K562 (cell line): Measurements from ENCODE around the gene TRPM4. TPM values are rescaled to one million over a fixed set of nuclear protein-coding genes. Genes with fewer than 3 reads are reported as not detected.

Source experiments
- CBX1 ChIP-seq: sonication (generic); IDR thresholded peaks from 2 replicates; pipeline ENCODE4 v1.6.1; 2016; ENCODE audit warnings: antibody characterized with exemption, low read depth, mild to moderate bottlenecking
- CC2D1A ChIP-seq: fragments of 450-650 bp; IDR thresholded peaks from 2 replicates; pipeline ENCODE4 v1.6.1; 2017; ENCODE audit warnings: mild to moderate bottlenecking
- CREB1 ChIP-seq, 2 experiments: sonication (generic) in 1 of 2; formaldehyde crosslinking in 1 of 2; IDR thresholded peaks; 2 replicates each; pipeline versions ENCODE4 v1.6.1 to v1.8.0; 2012 to 2022; ENCODE audit warnings: inconsistent platforms in 1 of 2, mild to moderate bottlenecking in 1 of 2, missing genetic modification reagents in 1 of 2, moderate library complexity in 1 of 2
- E2F5 ChIP-seq: sonication (generic); formaldehyde crosslinking; IDR thresholded peaks from 2 replicates; pipeline ENCODE4 v1.8.0; 2022; ENCODE audit warnings: mild to moderate bottlenecking, missing genetic modification reagents
- EP400 ChIP-seq: fragments of 450-650 bp; IDR thresholded peaks from 2 replicates; pipeline ENCODE4 v1.6.1; 2017; ENCODE audit warnings: antibody characterized with exemption, mild to moderate bottlenecking, moderate library complexity
- FOSL1 ChIP-seq: fragments of 200-800 bp; sonication (Bioruptor generic); conservative IDR thresholded peaks from 2 replicates; pipeline ENCODE4 v1.6.1; 2016; ENCODE audit warnings: missing genetic modification characterization, missing compliant biosample characterization
- HEY1 ChIP-seq: fragments of 250-450 bp; sonication (Bioruptor Pico); IDR thresholded peaks from 2 replicates; pipeline ENCODE4 v1.5.0; 2020; ENCODE audit warnings: mild to moderate bottlenecking, moderate library complexity, borderline replicate concordance
- MCM3 ChIP-seq: fragments of 450-650 bp; IDR thresholded peaks from 2 replicates; pipeline ENCODE4 v1.6.1; 2016
- REST ChIP-seq, 2 experiments: fragments of 450-650 bp; formaldehyde crosslinking in 1 of 2; IDR thresholded peaks; 2 replicates each; pipeline versions ENCODE4 v1.4.0 to v1.6.1; 2014 to 2020; ENCODE audit warnings: mild to moderate bottlenecking in 2 of 2, borderline replicate concordance in 1 of 2, low read depth in 1 of 2
- SFPQ ChIP-seq: fragments of 200-400 bp; formaldehyde crosslinking; IDR thresholded peaks from 2 replicates; pipeline ENCODE4 v1.6.1; 2017; ENCODE audit warnings: mild to moderate bottlenecking, low read depth, low read length, moderate library complexity
- SMAD1 ChIP-seq: fragments of 150-350 bp; IDR thresholded peaks from 2 replicates; pipeline ENCODE4 v1.6.1; 2014; ENCODE audit warnings: low read length, low read depth; ENCODE audit not compliant: partially characterized antibody
- SMAD4 ChIP-seq: fragments of 250-450 bp; sonication (Bioruptor Pico); conservative IDR thresholded peaks from 2 replicates; pipeline ENCODE4 v1.8.0; 2021; ENCODE audit warnings: inconsistent platforms, mild to moderate bottlenecking, moderate library complexity
- TFAP4 ChIP-seq: sonication (generic); formaldehyde crosslinking; IDR thresholded peaks from 2 replicates; pipeline ENCODE4 v1.8.0; 2022; ENCODE audit warnings: missing genetic modification reagents, mild to moderate bottlenecking, moderate library complexity, borderline replicate concordance
- ZNF586 ChIP-seq: fragments of 450-650 bp; formaldehyde crosslinking; conservative IDR thresholded peaks from 2 replicates; pipeline ENCODE4 v1.4.0; 2020; ENCODE audit warnings: mild to moderate bottlenecking, moderate library complexity
- polyA plus RNA-seq, 8 experiments: library from polyadenylated mRNA; depleted of rRNA in 4 of 8; stranded (reverse) in 5 of 8; unstranded in 3 of 8; fragments of >200 nt; fragmentation: Nextera tagmentation in 2 of 8; fragmentation: Illumina TruSeq in 1 of 8; extraction: Ambion mirVana in 2 of 8; extraction: Trizol in 1 of 8; gene quantifications; 2 replicates each; pipeline versions ENCODE4 v1.2.1 to v1.2.3, GENCODE V29; 2011 to 2014; ENCODE audit warnings: inconsistent platforms in 1 of 8, missing spikeins in 1 of 8
- total RNA-seq, 7 experiments: library from RNA; depleted of rRNA in 6 of 7; stranded (reverse); fragments of >200 nt in 6 of 7; fragmentation: Illumina TruSeq in 2 of 7; extraction: Trizol in 2 of 7; gene quantifications; 2 replicates each; pipeline versions ENCODE4 v1.2.1 to v1.2.3, GENCODE V29; 2011 to 2021; ENCODE audit warnings: low replicate concordance in 1 of 7

Gene TRPM4
- total and polyA plus RNA-seq, 9 of the 15 experiments (the other 6 are each of a cell fraction or from before 2014, with no cell fraction given), result 6.5 to 45.4 (median 15.2) TPM

GRCh38 chr19:49119411-49120324 is 37.9 kb upstream of the TRPM4 start, which contains the start of gene PPFIA3 (continued):
- TF ChIP-seq SMAD1 (no peak), FOSL1 (tag) (0 out of 2 replicates have a peak, but pooled peaks have one; percentile 8), MCM3 (no peak), CC2D1A (no peak), HEY1 (CRISPR knock-in tag) (no peak), E2F5 (CRISPR knock-in tag) (0 out of 2 replicates have a peak, but pooled peaks have one; percentile 20), REST (IDR thresholded peaks at IDR 0.05; ENCODE audit: borderline replicate concordance) (peak; percentile 99), REST (CRISPR knock-in tag; IDR thresholded peaks at IDR 0.05; ENCODE audit: low read depth) (peak; percentile 98), CREB1 (IDR thresholded peaks at IDR 0.05) (no peak), CREB1 (CRISPR knock-in tag; IDR thresholded peaks at IDR 0.05) (peak; percentile 37; the same call in 1 of the 2 replicates), ZNF586 (CRISPR knock-in tag) (no peak), TFAP4 (peak; percentile 79), EP400 (no peak), SMAD4 (CRISPR knock-in tag) (peak; percentile 29; the same call in 1 of the 2 replicates), CBX1 (no peak), SFPQ (no peak)
